ENCODE data around the gene HOXD9.

DNA sequence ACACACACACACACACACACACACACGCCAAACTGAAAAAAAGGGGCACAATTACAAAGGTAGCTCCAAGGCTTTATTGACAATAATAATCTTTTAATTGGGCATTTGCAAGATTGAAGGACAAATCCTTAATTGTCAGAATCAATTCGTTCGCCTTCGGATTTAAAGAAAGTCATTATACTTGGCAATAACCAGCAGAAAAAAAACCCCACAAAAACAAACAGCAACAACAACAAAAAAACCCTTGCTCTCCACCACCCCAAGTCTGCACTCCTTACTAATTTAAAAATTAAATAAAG, 5.2 kb downstream of the HOXD9 start:
- TF ChIP-seq TCF7 (CRISPR knock-in tag; IDR thresholded peaks at IDR 0.05; ENCODE audit: low read depth) (no peak), GRHL2 (CRISPR knock-in tag; IDR thresholded peaks at IDR 0.05; ENCODE audit: insufficient replicate concordance, severe bottlenecking) (no peak), JUN (CRISPR knock-in tag; IDR thresholded peaks at IDR 0.05) (no peak)
- TF ChIP-seq, protein P1, sequence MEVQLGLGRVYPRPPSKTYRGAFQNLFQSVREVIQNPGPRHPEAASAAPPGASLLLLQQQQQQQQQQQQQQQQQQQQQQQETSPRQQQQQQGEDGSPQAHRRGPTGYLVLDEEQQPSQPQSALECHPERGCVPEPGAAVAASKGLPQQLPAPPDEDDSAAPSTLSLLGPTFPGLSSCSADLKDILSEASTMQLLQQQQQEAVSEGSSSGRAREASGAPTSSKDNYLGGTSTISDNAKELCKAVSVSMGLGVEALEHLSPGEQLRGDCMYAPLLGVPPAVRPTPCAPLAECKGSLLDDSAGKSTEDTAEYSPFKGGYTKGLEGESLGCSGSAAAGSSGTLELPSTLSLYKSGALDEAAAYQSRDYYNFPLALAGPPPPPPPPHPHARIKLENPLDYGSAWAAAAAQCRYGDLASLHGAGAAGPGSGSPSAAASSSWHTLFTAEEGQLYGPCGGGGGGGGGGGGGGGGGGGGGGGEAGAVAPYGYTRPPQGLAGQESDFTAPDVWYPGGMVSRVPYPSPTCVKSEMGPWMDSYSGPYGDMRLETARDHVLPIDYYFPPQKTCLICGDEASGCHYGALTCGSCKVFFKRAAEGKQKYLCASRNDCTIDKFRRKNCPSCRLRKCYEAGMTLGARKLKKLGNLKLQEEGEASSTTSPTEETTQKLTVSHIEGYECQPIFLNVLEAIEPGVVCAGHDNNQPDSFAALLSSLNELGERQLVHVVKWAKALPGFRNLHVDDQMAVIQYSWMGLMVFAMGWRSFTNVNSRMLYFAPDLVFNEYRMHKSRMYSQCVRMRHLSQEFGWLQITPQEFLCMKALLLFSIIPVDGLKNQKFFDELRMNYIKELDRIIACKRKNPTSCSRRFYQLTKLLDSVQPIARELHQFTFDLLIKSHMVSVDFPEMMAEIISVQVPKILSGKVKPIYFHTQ (CRISPR knock-in tag; IDR thresholded peaks at IDR 0.05): no peak
- TF ChIP-seq, protein P2, sequence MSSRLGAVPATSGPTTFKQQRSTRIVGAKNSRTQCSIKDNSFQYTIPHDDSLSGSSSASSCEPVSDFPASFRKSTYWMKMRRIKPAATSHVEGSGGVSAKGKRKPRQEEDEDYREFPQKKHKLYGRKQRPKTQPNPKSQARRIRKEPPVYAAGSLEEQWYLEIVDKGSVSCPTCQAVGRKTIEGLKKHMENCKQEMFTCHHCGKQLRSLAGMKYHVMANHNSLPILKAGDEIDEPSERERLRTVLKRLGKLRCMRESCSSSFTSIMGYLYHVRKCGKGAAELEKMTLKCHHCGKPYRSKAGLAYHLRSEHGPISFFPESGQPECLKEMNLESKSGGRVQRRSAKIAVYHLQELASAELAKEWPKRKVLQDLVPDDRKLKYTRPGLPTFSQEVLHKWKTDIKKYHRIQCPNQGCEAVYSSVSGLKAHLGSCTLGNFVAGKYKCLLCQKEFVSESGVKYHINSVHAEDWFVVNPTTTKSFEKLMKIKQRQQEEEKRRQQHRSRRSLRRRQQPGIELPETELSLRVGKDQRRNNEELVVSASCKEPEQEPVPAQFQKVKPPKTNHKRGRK (CRISPR knock-in tag; IDR thresholded peaks at IDR 0.05; ENCODE audit: borderline replicate concordance): no peak
- TF ChIP-seq, protein P3, sequence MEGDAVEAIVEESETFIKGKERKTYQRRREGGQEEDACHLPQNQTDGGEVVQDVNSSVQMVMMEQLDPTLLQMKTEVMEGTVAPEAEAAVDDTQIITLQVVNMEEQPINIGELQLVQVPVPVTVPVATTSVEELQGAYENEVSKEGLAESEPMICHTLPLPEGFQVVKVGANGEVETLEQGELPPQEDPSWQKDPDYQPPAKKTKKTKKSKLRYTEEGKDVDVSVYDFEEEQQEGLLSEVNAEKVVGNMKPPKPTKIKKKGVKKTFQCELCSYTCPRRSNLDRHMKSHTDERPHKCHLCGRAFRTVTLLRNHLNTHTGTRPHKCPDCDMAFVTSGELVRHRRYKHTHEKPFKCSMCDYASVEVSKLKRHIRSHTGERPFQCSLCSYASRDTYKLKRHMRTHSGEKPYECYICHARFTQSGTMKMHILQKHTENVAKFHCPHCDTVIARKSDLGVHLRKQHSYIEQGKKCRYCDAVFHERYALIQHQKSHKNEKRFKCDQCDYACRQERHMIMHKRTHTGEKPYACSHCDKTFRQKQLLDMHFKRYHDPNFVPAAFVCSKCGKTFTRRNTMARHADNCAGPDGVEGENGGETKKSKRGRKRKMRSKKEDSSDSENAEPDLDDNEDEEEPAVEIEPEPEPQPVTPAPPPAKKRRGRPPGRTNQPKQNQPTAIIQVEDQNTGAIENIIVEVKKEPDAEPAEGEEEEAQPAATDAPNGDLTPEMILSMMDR (IDR thresholded peaks at IDR 0.05): no peak
- TF ChIP-seq, protein P4, sequence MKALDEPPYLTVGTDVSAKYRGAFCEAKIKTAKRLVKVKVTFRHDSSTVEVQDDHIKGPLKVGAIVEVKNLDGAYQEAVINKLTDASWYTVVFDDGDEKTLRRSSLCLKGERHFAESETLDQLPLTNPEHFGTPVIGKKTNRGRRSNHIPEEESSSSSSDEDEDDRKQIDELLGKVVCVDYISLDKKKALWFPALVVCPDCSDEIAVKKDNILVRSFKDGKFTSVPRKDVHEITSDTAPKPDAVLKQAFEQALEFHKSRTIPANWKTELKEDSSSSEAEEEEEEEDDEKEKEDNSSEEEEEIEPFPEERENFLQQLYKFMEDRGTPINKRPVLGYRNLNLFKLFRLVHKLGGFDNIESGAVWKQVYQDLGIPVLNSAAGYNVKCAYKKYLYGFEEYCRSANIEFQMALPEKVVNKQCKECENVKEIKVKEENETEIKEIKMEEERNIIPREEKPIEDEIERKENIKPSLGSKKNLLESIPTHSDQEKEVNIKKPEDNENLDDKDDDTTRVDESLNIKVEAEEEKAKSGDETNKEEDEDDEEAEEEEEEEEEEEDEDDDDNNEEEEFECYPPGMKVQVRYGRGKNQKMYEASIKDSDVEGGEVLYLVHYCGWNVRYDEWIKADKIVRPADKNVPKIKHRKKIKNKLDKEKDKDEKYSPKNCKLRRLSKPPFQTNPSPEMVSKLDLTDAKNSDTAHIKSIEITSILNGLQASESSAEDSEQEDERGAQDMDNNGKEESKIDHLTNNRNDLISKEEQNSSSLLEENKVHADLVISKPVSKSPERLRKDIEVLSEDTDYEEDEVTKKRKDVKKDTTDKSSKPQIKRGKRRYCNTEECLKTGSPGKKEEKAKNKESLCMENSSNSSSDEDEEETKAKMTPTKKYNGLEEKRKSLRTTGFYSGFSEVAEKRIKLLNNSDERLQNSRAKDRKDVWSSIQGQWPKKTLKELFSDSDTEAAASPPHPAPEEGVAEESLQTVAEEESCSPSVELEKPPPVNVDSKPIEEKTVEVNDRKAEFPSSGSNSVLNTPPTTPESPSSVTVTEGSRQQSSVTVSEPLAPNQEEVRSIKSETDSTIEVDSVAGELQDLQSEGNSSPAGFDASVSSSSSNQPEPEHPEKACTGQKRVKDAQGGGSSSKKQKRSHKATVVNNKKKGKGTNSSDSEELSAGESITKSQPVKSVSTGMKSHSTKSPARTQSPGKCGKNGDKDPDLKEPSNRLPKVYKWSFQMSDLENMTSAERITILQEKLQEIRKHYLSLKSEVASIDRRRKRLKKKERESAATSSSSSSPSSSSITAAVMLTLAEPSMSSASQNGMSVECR (CRISPR knock-in tag; IDR thresholded peaks at IDR 0.05; ENCODE audit: borderline replicate concordance): no peak

Measured in WTC11 (cell line).